ENCODE results near the gene HSPA12A.

The HSPA12A gene

GRCh38 chr10:116716381-116716780 lies 26.0 kb downstream of the HSPA12A start:
- Histone ChIP-seq H3K23ac (ENCODE audit: low read length) (no peak overlapping the region), H2BK5ac (ENCODE audit: low read depth, low read length, poor library complexity) (no peak overlapping the region), H3K36me3 (ENCODE audit: control insufficient read depth in 1 of 2, insufficient read depth in 2 of 2, low read length in 2 of 2) (no peaks in the 10 kb centered on the region), H3K27ac (ENCODE audit: low read depth, low read length) (no peak overlapping the region), H2BK120ac (ENCODE audit: insufficient read depth, low read length, poor library complexity) (no peak overlapping the region), H4K91ac (ENCODE audit: low read depth, low read length) (no peak overlapping the region), H2AFZ (ENCODE audit: insufficient read depth, low read length, poor library complexity) (no peak overlapping the region), H2AK5ac (ENCODE audit: low read length) (no peak overlapping the region), H3K4me2 (ENCODE audit: low read length) (no peak overlapping the region), H2BK12ac (ENCODE audit: low read length) (no peak overlapping the region), H3K27me3 (ENCODE audit: insufficient read depth, low read length) (no peaks in the 10 kb centered on the region), H3K9ac (ENCODE audit: low read length) (no peak overlapping the region), H3K4ac (ENCODE audit: low read depth, low read length) (no peak overlapping the region), H3K79me2 (ENCODE audit: control insufficient read depth, insufficient read depth, low read length, poor library complexity) (no peaks in the 10 kb centered on the region), H3K9me3 (ENCODE audit: insufficient read depth, low read depth, low read length) (no peaks in the 10 kb centered on the region), H4K8ac (ENCODE audit: low read depth, low read length) (no peak overlapping the region), H3K4me1 (ENCODE audit: control insufficient read depth in 1 of 2, insufficient read depth in 2 of 2, low read length in 2 of 2) (no peaks in the 10 kb centered on the region), H4K12ac (ENCODE audit: low read depth, low read length) (no peak overlapping the region), H3K18ac (ENCODE audit: low read length) (no peak overlapping the region), H3K4me3 (ENCODE audit: low read depth, low read length) (no peak overlapping the region), H3K79me1 (ENCODE audit: low read length) (no peaks in the 10 kb centered on the region), H3K14ac (ENCODE audit: low read length) (no peak overlapping the region)
- WGBS (ENCODE audit: extremely low coverage, insufficient coverage, insufficient read length) = no CpG with 5 or more reads among the region's 4 CpGs
- no peak for DNase-seq

GRCh38 chr10:116715839-116716377 lies 26.5 kb downstream of the HSPA12A start:
- DNase-seq = no peak
- H3K4ac ChIP-seq (ENCODE audit: low read depth, low read length) = no peak overlapping the region
- H3K36me3 ChIP-seq (ENCODE audit: control insufficient read depth in 1 of 2, insufficient read depth in 2 of 2, low read length in 2 of 2) = no peaks in the 10 kb centered on the region
- no peaks in the 10 kb centered on the region for H3K79me2 ChIP-seq (ENCODE audit: control insufficient read depth, insufficient read depth, low read length, poor library complexity)
- no peak overlapping the region for H4K12ac ChIP-seq (ENCODE audit: low read depth, low read length)
- no CpG with 5 or more reads among the region's 4 CpGs for WGBS (ENCODE audit: extremely low coverage, insufficient coverage, insufficient read length)
- H3K23ac ChIP-seq (ENCODE audit: low read length) = no peak overlapping the region
- H3K14ac ChIP-seq (ENCODE audit: low read length) = no peak overlapping the region
- no peak overlapping the region for H3K9ac ChIP-seq (ENCODE audit: low read length)
- H3K27me3 ChIP-seq (ENCODE audit: insufficient read depth, low read length) = no peaks in the 10 kb centered on the region
- H2BK12ac ChIP-seq (ENCODE audit: low read length) = no peak overlapping the region
- H4K8ac ChIP-seq (ENCODE audit: low read depth, low read length) = no peak overlapping the region
- no peak overlapping the region for H3K18ac ChIP-seq (ENCODE audit: low read length)
- no peaks in the 10 kb centered on the region for H3K79me1 ChIP-seq (ENCODE audit: low read length)
- no peak overlapping the region for H3K27ac ChIP-seq (ENCODE audit: low read depth, low read length)
- H4K91ac ChIP-seq (ENCODE audit: low read depth, low read length) = no peak overlapping the region
- no peak overlapping the region for H3K4me3 ChIP-seq (ENCODE audit: low read depth, low read length)
- H2BK5ac ChIP-seq (ENCODE audit: low read depth, low read length, poor library complexity) = no peak overlapping the region
- H2AFZ ChIP-seq (ENCODE audit: insufficient read depth, low read length, poor library complexity) = no peak overlapping the region
- no peaks in the 10 kb centered on the region for H3K4me1 ChIP-seq (ENCODE audit: control insufficient read depth in 1 of 2, insufficient read depth in 2 of 2, low read length in 2 of 2)
- no peak overlapping the region for H2AK5ac ChIP-seq (ENCODE audit: low read length)
- no peak overlapping the region for H2BK120ac ChIP-seq (ENCODE audit: insufficient read depth, low read length, poor library complexity)
- no peak overlapping the region for H3K4me2 ChIP-seq (ENCODE audit: low read length)
- H3K9me3 ChIP-seq (ENCODE audit: insufficient read depth, low read depth, low read length) = no peaks in the 10 kb centered on the region

GRCh38 chr10:116715341-116715740 lies 27.0 kb downstream of the HSPA12A start:
- no peak overlapping the region for H2BK12ac ChIP-seq (ENCODE audit: low read length)
- H3K27me3 ChIP-seq (ENCODE audit: insufficient read depth, low read length) = no peaks in the 10 kb centered on the region
- H3K14ac ChIP-seq (ENCODE audit: low read length) = no peak overlapping the region
- no peaks in the 10 kb centered on the region for H3K36me3 ChIP-seq (ENCODE audit: control insufficient read depth in 1 of 2, insufficient read depth in 2 of 2, low read length in 2 of 2)
- H3K27ac ChIP-seq (ENCODE audit: low read depth, low read length) = no peak overlapping the region
- no peak overlapping the region for H4K8ac ChIP-seq (ENCODE audit: low read depth, low read length)
- no peak for DNase-seq
- no peak overlapping the region for H3K9ac ChIP-seq (ENCODE audit: low read length)
- H3K79me1 ChIP-seq (ENCODE audit: low read length) = no peaks in the 10 kb centered on the region
- no peaks in the 10 kb centered on the region for H3K4me1 ChIP-seq (ENCODE audit: control insufficient read depth in 1 of 2, insufficient read depth in 2 of 2, low read length in 2 of 2)
- no peak overlapping the region for H4K12ac ChIP-seq (ENCODE audit: low read depth, low read length)
- H3K18ac ChIP-seq (ENCODE audit: low read length) = no peak overlapping the region
- no peak overlapping the region for H2AFZ ChIP-seq (ENCODE audit: insufficient read depth, low read length, poor library complexity)
- H4K91ac ChIP-seq (ENCODE audit: low read depth, low read length) = no peak overlapping the region
- no peak overlapping the region for H3K23ac ChIP-seq (ENCODE audit: low read length)
- H2BK120ac ChIP-seq (ENCODE audit: insufficient read depth, low read length, poor library complexity) = no peak overlapping the region
- H3K9me3 ChIP-seq (ENCODE audit: insufficient read depth, low read depth, low read length) = no peaks in the 10 kb centered on the region
- WGBS (ENCODE audit: extremely low coverage, insufficient coverage, insufficient read length) = no CpG with 5 or more reads among the region's 4 CpGs
- no peak overlapping the region for H3K4me2 ChIP-seq (ENCODE audit: low read length)
- no peak overlapping the region for H3K4ac ChIP-seq (ENCODE audit: low read depth, low read length)
- H2BK5ac ChIP-seq (ENCODE audit: low read depth, low read length, poor library complexity) = no peak overlapping the region
- H3K79me2 ChIP-seq (ENCODE audit: control insufficient read depth, insufficient read depth, low read length, poor library complexity) = no peaks in the 10 kb centered on the region
- H3K4me3 ChIP-seq (ENCODE audit: low read depth, low read length) = no peak overlapping the region
- no peak overlapping the region for H2AK5ac ChIP-seq (ENCODE audit: low read length)

- Histone ChIP-seq H3K27ac (ENCODE audit: low read depth, low read length) (no peak overlapping the region), H3K27me3 (ENCODE audit: insufficient read depth, low read length) (no peaks in the 10 kb centered on the region), H3K36me3 (ENCODE audit: control insufficient read depth in 1 of 2, insufficient read depth in 2 of 2, low read length in 2 of 2) (no peaks in the 10 kb centered on the region), H4K91ac (ENCODE audit: low read depth, low read length) (no peak overlapping the region), H3K9ac (ENCODE audit: low read length) (no peak overlapping the region), H2AK5ac (ENCODE audit: low read length) (no peak overlapping the region), H3K4me2 (ENCODE audit: low read length) (no peak overlapping the region), H2AFZ (ENCODE audit: insufficient read depth, low read length, poor library complexity) (no peak overlapping the region), H4K8ac (ENCODE audit: low read depth, low read length) (no peak overlapping the region), H3K9me3 (ENCODE audit: insufficient read depth, low read depth, low read length) (no peaks in the 10 kb centered on the region), H3K4me1 (ENCODE audit: control insufficient read depth in 1 of 2, insufficient read depth in 2 of 2, low read length in 2 of 2) (no peaks in the 10 kb centered on the region), H3K79me2 (ENCODE audit: control insufficient read depth, insufficient read depth, low read length, poor library complexity) (no peaks in the 10 kb centered on the region), H2BK12ac (ENCODE audit: low read length) (no peak overlapping the region), H4K12ac (ENCODE audit: low read depth, low read length) (no peak overlapping the region), H3K4me3 (ENCODE audit: low read depth, low read length) (no peak overlapping the region), H2BK5ac (ENCODE audit: low read depth, low read length, poor library complexity) (no peak overlapping the region), H3K14ac (ENCODE audit: low read length) (no peak overlapping the region), H3K23ac (ENCODE audit: low read length) (no peak overlapping the region), H2BK120ac (ENCODE audit: insufficient read depth, low read length, poor library complexity) (no peak overlapping the region), H3K79me1 (ENCODE audit: low read length) (no peaks in the 10 kb centered on the region), H3K4ac (ENCODE audit: low read depth, low read length) (no peak overlapping the region), H3K18ac (ENCODE audit: low read length) (no peak overlapping the region)
- WGBS (ENCODE audit: extremely low coverage, insufficient coverage, insufficient read length) = 100% methylated on average over 1 of the region's 1 CpG
- DNase-seq = no peak
Observed at GRCh38 chr10:116713846-116714245, 28.5 kb downstream of the HSPA12A start.
